Ramos (cell line): ENCODE measurements around the gene WBP11.

ENCODE experiments used
- in situ Hi-C: fragments of 300-500 bp; cut with MboI; formaldehyde crosslinking; loops from one replicate; pipeline ENCODE4 v1.14.3; 2022; ENCODE audit warnings: low sequenced_read_pairs; ENCODE audit not compliant: unreplicated experiment

WBP11 gene

GRCh38 chr12:14827043-14827442, 23.8 kb upstream of the WBP11 start:
- in situ Hi-C loops, result loop anchor here (25.0 kb wide), 1 partner anchor 435 kb away; no protein-coding TSS in a partner anchor

GRCh38 chr12:14826491-14826890, 23.2 kb upstream of the WBP11 start:
- in situ Hi-C loops, result loop anchor here (25.0 kb wide), 1 partner anchor 436 kb away; no protein-coding TSS in a partner anchor

GRCh38 chr12:14825256-14825655, 22.0 kb upstream of the WBP11 start:
- in situ Hi-C loops, result loop anchor here (25.0 kb wide), 1 partner anchor 437 kb away; no protein-coding TSS in a partner anchor

GRCh38 chr12:14824012-14824634, 20.8 kb upstream of the WBP11 start:
- in situ Hi-C loops, result no loop called here

GRCh38 chr12:14814014-14814413, 10.7 kb upstream of the WBP11 start, which contains the start of gene SMCO3:
Gene SMCO3, minus strand, starts transcription at chr12:14814182. Its CDS starts 7,502 bp downstream, at chr12:14806680.
- in situ Hi-C loops, result no loop called here

- in situ Hi-C loops, result no loop called here
These were observed 8.2 kb upstream of the WBP11 start for GRCh38 chr12:14811486-14811885.

GRCh38 chr12:14810953-14811483, 7.7 kb upstream of the WBP11 start:
- in situ Hi-C loops, result no loop called here

- in situ Hi-C loops, result no loop called here
These were observed 7.1 kb upstream of the WBP11 start for GRCh38 chr12:14810167-14810952.

GRCh38 chr12:14803830-14804160, 517 bp upstream of the WBP11 start:
- in situ Hi-C loops, result no loop called here

- in situ Hi-C loops, result no loop called here
These were observed 612 bp downstream of the WBP11 start for GRCh38 chr12:14802721-14803010.

GRCh38 chr12:14802247-14802646, 1.0 kb downstream of the WBP11 start:
- in situ Hi-C loops, result no loop called here

- in situ Hi-C loops, result no loop called here
These were observed 8.2 kb downstream of the WBP11 start for GRCh38 chr12:14795028-14795448.

GRCh38 chr12:14785568-14785967, 17.7 kb downstream of the WBP11 start:
- in situ Hi-C loops, result no loop called here

- in situ Hi-C loops, result no loop called here
These were observed 18.8 kb downstream of the WBP11 start for GRCh38 chr12:14784471-14784870.

- in situ Hi-C loops, result no loop called here
These were observed 20.5 kb downstream of the WBP11 start for GRCh38 chr12:14782756-14783155.

GRCh38 chr12:14781563-14781962, 21.7 kb downstream of the WBP11 start:
- in situ Hi-C loops, result no loop called here

GRCh38 chr12:14780859-14781258, 22.4 kb downstream of the WBP11 start:
- in situ Hi-C loops, result no loop called here

- in situ Hi-C loops, result no loop called here
These were observed 23.4 kb downstream of the WBP11 start for GRCh38 chr12:14779834-14780233.

GRCh38 chr12:14777271-14777670, 26.0 kb downstream of the WBP11 start:
- in situ Hi-C loops, result no loop called here

- in situ Hi-C loops, result no loop called here
These were observed 26.9 kb downstream of the WBP11 start for GRCh38 chr12:14776236-14776961.

- in situ Hi-C loops, result no loop called here
These were observed 27.7 kb downstream of the WBP11 start for GRCh38 chr12:14775636-14775980.
